HepG2 (cell line): ENCODE results near the gene PIP4K2C. TPM values are rescaled to one million over a fixed set of nuclear protein-coding genes. Genes with fewer than 3 reads are reported as not detected.

ENCODE experiments used
- AGO2 ChIP-seq: fragments of 200-400 bp; formaldehyde crosslinking; optimal IDR thresholded peaks from 2 replicates; pipeline ENCODE3; 2017; ENCODE audit warnings: mild to moderate bottlenecking, low read depth, low read length, moderate library complexity
- DZIP1 ChIP-seq: sonication (generic); formaldehyde crosslinking; IDR thresholded peaks from 2 replicates; pipeline ENCODE4 v1.5.0; 2020; ENCODE audit warnings: mild to moderate bottlenecking, missing genetic modification reagents
- KLF16 ChIP-seq, 2 experiments: sonication (generic) in 1 of 2; formaldehyde crosslinking in 1 of 2; IDR thresholded peaks; 2 replicates each; pipeline versions ENCODE4 v1.6.1 to v1.8.0; 2016 to 2023; ENCODE audit warnings: missing genetic modification reagents in 2 of 2, missing compliant biosample characterization in 1 of 2
- POLR2A ChIP-seq, 2 experiments: IDR thresholded peaks; 2 replicates each; pipeline ENCODE4 v1.6.1; 2011; ENCODE audit warnings: low read depth in 2 of 2, low read length in 2 of 2, mild to moderate bottlenecking in 1 of 2, moderate library complexity in 1 of 2; ENCODE audit not compliant: insufficient read depth in 1 of 2
- SRSF4 ChIP-seq: fragments of 200-400 bp; formaldehyde crosslinking; IDR thresholded peaks from one replicate; pipeline ENCODE4 v1.6.1; 2018; ENCODE audit warnings: mild to moderate bottlenecking, low read depth, low read length, moderate library complexity; ENCODE audit not compliant: poor library complexity, severe bottlenecking
- ZNF207 ChIP-seq: fragments of 450-650 bp; IDR thresholded peaks from 2 replicates; pipeline ENCODE4 v1.6.1; 2016; ENCODE audit warnings: antibody characterized with exemption, borderline replicate concordance
- ZNF329 ChIP-seq: sonication (generic); formaldehyde crosslinking; IDR thresholded peaks from 2 replicates; pipeline ENCODE4 v1.9.0; 2021; ENCODE audit warnings: low read depth, mild to moderate bottlenecking, missing genetic modification reagents
- ZNF720 ChIP-seq: sonication (generic); formaldehyde crosslinking; IDR thresholded peaks from 2 replicates; pipeline ENCODE4 v1.4.0; 2020; ENCODE audit warnings: missing genetic modification reagents
- polyA plus RNA-seq, 8 experiments: library from polyadenylated mRNA; depleted of rRNA in 3 of 8; stranded (reverse) in 7 of 8; unstranded in 1 of 8; fragments of >200 nt; fragmentation: Illumina TruSeq in 4 of 8; extraction: Trizol in 4 of 8; gene quantifications; 2 replicates each; pipeline versions ENCODE4 v1.2.1 to v1.2.3, GENCODE V29; 2011 to 2016; ENCODE audit warnings: low read depth in 4 of 8, missing spikeins in 1 of 8, mixed read lengths in 1 of 8; ENCODE audit not compliant: insufficient read depth in 1 of 8
- total RNA-seq, 5 experiments: library from RNA; depleted of rRNA; stranded (reverse); fragments of >200 nt; fragmentation: Illumina TruSeq; extraction: Trizol; gene quantifications; 2 replicates each; pipeline ENCODE4 v1.2.3, GENCODE V29; 2016; ENCODE audit warnings: low read depth in 1 of 5
- TF ChIP-seq, protein P1 (sequence below): sonication (generic); formaldehyde crosslinking; IDR thresholded peaks from 2 replicates; pipeline ENCODE4 v1.4.0; 2020; ENCODE audit warnings: missing genetic modification reagents, borderline replicate concordance
- TF ChIP-seq, protein P2 (sequence below), 2 experiments: sonication (generic) in 1 of 2; formaldehyde crosslinking in 1 of 2; IDR thresholded peaks; 2 replicates each; pipeline versions ENCODE4 v1.5.1 to v1.6.1; 2011 to 2020; ENCODE audit warnings: borderline replicate concordance in 1 of 2, low read depth in 1 of 2, low read length in 1 of 2, mild to moderate bottlenecking in 1 of 2, missing genetic modification reagents in 1 of 2, moderate library complexity in 1 of 2
- TF ChIP-seq, protein P3 (sequence below): sonication (generic); formaldehyde crosslinking; IDR thresholded peaks from 2 replicates; pipeline ENCODE4 v1.4.0; 2020; ENCODE audit warnings: missing genetic modification reagents, borderline replicate concordance

The PIP4K2C gene
- total and polyA plus RNA-seq, 2 of the 13 experiments (the other 11 are each of a cell fraction or from before 2014, with no cell fraction given), result 23.3 to 26.4 TPM

- TF ChIP-seq, protein P1, sequence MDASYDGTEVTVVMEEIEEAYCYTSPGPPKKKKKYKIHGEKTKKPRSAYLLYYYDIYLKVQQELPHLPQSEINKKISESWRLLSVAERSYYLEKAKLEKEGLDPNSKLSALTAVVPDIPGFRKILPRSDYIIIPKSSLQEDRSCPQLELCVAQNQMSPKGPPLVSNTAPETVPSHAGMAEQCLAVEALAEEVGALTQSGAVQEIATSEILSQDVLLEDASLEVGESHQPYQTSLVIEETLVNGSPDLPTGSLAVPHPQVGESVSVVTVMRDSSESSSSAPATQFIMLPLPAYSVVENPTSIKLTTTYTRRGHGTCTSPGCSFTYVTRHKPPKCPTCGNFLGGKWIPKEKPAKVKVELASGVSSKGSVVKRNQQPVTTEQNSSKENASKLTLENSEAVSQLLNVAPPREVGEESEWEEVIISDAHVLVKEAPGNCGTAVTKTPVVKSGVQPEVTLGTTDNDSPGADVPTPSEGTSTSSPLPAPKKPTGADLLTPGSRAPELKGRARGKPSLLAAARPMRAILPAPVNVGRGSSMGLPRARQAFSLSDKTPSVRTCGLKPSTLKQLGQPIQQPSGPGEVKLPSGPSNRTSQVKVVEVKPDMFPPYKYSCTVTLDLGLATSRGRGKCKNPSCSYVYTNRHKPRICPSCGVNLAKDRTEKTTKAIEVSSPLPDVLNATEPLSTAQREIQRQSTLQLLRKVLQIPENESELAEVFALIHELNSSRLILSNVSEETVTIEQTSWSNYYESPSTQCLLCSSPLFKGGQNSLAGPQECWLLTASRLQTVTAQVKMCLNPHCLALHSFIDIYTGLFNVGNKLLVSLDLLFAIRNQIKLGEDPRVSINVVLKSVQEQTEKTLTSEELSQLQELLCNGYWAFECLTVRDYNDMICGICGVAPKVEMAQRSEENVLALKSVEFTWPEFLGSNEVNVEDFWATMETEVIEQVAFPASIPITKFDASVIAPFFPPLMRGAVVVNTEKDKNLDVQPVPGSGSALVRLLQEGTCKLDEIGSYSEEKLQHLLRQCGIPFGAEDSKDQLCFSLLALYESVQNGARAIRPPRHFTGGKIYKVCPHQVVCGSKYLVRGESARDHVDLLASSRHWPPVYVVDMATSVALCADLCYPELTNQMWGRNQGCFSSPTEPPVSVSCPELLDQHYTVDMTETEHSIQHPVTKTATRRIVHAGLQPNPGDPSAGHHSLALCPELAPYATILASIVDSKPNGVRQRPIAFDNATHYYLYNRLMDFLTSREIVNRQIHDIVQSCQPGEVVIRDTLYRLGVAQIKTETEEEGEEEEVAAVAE (CRISPR knock-in tag), result no peak
- TF ChIP-seq SRSF4 (no peak), AGO2 (no peak), KLF16 (CRISPR knock-in tag; IDR thresholded peaks at IDR 0.05) (no peak), ZNF207 (no peak), ZNF329 (CRISPR knock-in tag) (no peak), ZNF720 (no peak), DZIP1 (CRISPR knock-in tag) (no peak), POLR2A (IDR thresholded peaks at IDR 0.05; ENCODE audit: insufficient read depth in 1 of 2, low read depth in 2 of 2, low read length in 2 of 2) (no peak)
- TF ChIP-seq, protein P2, sequence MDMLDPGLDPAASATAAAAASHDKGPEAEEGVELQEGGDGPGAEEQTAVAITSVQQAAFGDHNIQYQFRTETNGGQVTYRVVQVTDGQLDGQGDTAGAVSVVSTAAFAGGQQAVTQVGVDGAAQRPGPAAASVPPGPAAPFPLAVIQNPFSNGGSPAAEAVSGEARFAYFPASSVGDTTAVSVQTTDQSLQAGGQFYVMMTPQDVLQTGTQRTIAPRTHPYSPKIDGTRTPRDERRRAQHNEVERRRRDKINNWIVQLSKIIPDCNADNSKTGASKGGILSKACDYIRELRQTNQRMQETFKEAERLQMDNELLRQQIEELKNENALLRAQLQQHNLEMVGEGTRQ (IDR thresholded peaks at IDR 0.05; ENCODE audit: low read depth, low read length), result no peak
- TF ChIP-seq, protein P2 (CRISPR knock-in tag; IDR thresholded peaks at IDR 0.05; ENCODE audit: borderline replicate concordance), result no peak
- TF ChIP-seq, protein P3, sequence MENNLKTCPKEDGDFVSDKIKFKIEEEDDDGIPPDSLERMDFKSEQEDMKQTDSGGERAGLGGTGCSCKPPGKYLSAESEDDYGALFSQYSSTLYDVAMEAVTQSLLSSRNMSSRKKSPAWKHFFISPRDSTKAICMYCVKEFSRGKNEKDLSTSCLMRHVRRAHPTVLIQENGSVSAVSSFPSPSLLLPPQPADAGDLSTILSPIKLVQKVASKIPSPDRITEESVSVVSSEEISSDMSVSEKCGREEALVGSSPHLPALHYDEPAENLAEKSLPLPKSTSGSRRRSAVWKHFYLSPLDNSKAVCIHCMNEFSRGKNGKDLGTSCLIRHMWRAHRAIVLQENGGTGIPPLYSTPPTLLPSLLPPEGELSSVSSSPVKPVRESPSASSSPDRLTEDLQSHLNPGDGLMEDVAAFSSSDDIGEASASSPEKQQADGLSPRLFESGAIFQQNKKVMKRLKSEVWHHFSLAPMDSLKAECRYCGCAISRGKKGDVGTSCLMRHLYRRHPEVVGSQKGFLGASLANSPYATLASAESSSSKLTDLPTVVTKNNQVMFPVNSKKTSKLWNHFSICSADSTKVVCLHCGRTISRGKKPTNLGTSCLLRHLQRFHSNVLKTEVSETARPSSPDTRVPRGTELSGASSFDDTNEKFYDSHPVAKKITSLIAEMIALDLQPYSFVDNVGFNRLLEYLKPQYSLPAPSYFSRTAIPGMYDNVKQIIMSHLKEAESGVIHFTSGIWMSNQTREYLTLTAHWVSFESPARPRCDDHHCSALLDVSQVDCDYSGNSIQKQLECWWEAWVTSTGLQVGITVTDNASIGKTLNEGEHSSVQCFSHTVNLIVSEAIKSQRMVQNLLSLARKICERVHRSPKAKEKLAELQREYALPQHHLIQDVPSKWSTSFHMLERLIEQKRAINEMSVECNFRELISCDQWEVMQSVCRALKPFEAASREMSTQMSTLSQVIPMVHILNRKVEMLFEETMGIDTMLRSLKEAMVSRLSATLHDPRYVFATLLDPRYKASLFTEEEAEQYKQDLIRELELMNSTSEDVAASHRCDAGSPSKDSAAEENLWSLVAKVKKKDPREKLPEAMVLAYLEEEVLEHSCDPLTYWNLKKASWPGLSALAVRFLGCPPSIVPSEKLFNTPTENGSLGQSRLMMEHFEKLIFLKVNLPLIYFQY, result no peak
Observed at GRCh38 chr12:57583008-57583831, 7.8 kb upstream of the PIP4K2C start (continued).
